ENCODE data around the gene PLA2G6. TPM values are rescaled to one million over a fixed set of nuclear protein-coding genes. Genes with fewer than 3 reads are reported as not detected.
A peak's percentile ranks its signal among the peaks of the same experiment; 100 is the strongest.

The PLA2G6 gene
- total RNA-seq, 1 experiment from 2014 or later: 36.0 TPM

DNA sequence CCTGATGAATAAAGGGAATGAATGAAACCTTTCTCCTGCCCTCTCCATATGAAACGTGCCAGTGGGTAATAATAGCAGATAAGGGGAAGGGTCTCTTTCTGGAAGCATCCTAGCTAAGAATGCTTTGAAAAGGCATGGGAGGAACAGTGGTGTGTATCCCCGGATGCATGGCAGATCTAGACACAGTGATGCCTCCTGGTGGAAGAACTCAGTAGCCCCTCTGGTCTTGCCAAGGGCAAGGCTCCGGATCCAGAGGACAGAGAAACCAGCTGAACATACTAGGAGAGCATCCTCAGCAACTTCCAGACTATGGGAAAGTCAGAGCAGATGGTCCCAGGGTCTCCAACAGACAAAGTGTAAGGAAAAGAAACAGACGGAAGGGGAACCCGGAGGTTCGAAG lies 77.5 kb downstream of the PLA2G6 start:
- H3K27ac ChIP-seq (ENCODE audit: low read depth, low read length): no peak overlapping the region
- no peaks in the 10 kb centered on the region for H3K36me3 ChIP-seq (ENCODE audit: control insufficient read depth in 1 of 2, insufficient read depth in 2 of 2, low read length in 2 of 2)
- H3K79me2 ChIP-seq (ENCODE audit: insufficient read depth, low read length): no peaks in the 10 kb centered on the region
- ATAC-seq: peak; percentile 75
- TF ChIP-seq EZH2 (IDR thresholded peaks at IDR 0.05) (no peak), POLR2AphosphoS5 (IDR thresholded peaks at IDR 0.05; ENCODE audit: low read depth, low read length) (no peak), ZFX (IDR thresholded peaks at IDR 0.05) (no peak), ELF1 (IDR thresholded peaks at IDR 0.05; ENCODE audit: borderline replicate concordance, low read depth) (no peak), RAD21 (IDR thresholded peaks at IDR 0.05; ENCODE audit: low read depth) (peak; percentile 43), EZH2phosphoT487 (IDR thresholded peaks at IDR 0.05; ENCODE audit: borderline replicate concordance) (no peak), JUND (IDR thresholded peaks at IDR 0.05) (no peak), SIN3A (IDR thresholded peaks at IDR 0.05; ENCODE audit: low read depth) (no peak), CBX3 (IDR thresholded peaks at IDR 0.05; ENCODE audit: low read depth) (no peak), ZNF274 (IDR thresholded peaks at IDR 0.05; ENCODE audit: low read depth, low read length) (no peak)
- TF ChIP-seq, protein P1, sequence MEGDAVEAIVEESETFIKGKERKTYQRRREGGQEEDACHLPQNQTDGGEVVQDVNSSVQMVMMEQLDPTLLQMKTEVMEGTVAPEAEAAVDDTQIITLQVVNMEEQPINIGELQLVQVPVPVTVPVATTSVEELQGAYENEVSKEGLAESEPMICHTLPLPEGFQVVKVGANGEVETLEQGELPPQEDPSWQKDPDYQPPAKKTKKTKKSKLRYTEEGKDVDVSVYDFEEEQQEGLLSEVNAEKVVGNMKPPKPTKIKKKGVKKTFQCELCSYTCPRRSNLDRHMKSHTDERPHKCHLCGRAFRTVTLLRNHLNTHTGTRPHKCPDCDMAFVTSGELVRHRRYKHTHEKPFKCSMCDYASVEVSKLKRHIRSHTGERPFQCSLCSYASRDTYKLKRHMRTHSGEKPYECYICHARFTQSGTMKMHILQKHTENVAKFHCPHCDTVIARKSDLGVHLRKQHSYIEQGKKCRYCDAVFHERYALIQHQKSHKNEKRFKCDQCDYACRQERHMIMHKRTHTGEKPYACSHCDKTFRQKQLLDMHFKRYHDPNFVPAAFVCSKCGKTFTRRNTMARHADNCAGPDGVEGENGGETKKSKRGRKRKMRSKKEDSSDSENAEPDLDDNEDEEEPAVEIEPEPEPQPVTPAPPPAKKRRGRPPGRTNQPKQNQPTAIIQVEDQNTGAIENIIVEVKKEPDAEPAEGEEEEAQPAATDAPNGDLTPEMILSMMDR (IDR thresholded peaks at IDR 0.05 in 2 of 3, conservative IDR thresholded peaks at IDR 0.05 in 1 of 3; ENCODE audit: borderline replicate concordance in 1 of 3, insufficient read depth in 1 of 3, low read depth in 2 of 3, low read length in 2 of 3): peak; percentile 42 to 66 (median 64); a peak in 5 of 6 replicates
- H3K27me3 ChIP-seq (ENCODE audit: insufficient read depth, low read length): no peaks in the 10 kb centered on the region
- POLR2A ChIA-PET: interaction anchor here (0.9 to 1.5 kb wide), 2 partner anchors 52 to 376 kb away, joined by 3 to 5 read pairs; no protein-coding TSS in a partner anchor
- H3K4me3 ChIP-seq (replicated peaks in 1 of 2; ENCODE audit: low read depth in 1 of 2, low read length in 2 of 2): no peak overlapping the region
- H3K4me2 ChIP-seq (ENCODE audit: low read length): no peak overlapping the region
- RAD21 ChIA-PET (ENCODE audit: low non-redundant PET in 1 of 2, low total read pairs in 2 of 2, uncharacterized antibody in 2 of 2, unreplicated experiment in 2 of 2): interaction anchor here (1.2 to 1.5 kb wide), 2 partner anchors 52 kb away, joined by 4 to 6 read pairs; no protein-coding TSS in a partner anchor
- no TSS peak for BruUV-seq (replicated peaks)
- intact Hi-C loops (cut with micrococcal nuclease): loop anchor here (5.0 kb wide), 1 partner anchor 52 kb away; no protein-coding TSS in a partner anchor
- peak; percentile 8 for DNase-seq (ENCODE audit: low read depth, low spot score)
- H3K9me3 ChIP-seq (ENCODE audit: control insufficient read depth in 1 of 2, insufficient read depth in 1 of 2, low read depth in 1 of 2, low read length in 2 of 2): no peaks in the 10 kb centered on the region
- CTCF ChIA-PET: interaction anchor here (0.6 to 6.8 kb wide), 3 partner anchors 10 to 108 kb away, joined by 3 to 37 read pairs (median 6); no protein-coding TSS in a partner anchor
- H3K9ac ChIP-seq (ENCODE audit: low read length): no peak overlapping the region
- no peaks in the 10 kb centered on the region for H3K9me2 ChIP-seq (ENCODE audit: insufficient read depth)
- peaks cover 3 to 13% of the 10 kb centered on the region in 2 experiments; a peak in 3 of 4 replicates for H3K4me1 ChIP-seq (ENCODE audit: control insufficient read depth in 1 of 2, insufficient read depth in 2 of 2, low read length in 2 of 2)
- H4K20me1 ChIP-seq (ENCODE audit: insufficient read depth): no peaks in the 10 kb centered on the region
- H2AFZ ChIP-seq (ENCODE audit: low read depth, low read length, poor library complexity, severe bottlenecking): no peak overlapping the region
